Cardiac septum (tissue), 1 donor: Measurements from ENCODE around the gene LIN7A. TPM values are rescaled to one million over a fixed set of nuclear protein-coding genes. Genes with fewer than 3 reads are reported as not detected.
"Not testable (repeated sequence)": the region's sequence is repeated elsewhere in the genome, so short reads cannot be mapped to it uniquely, and the experiment has no call there.

Experiments
- DNase-seq: peaks from one replicate; pipeline ENCODE4 v3.0.0-alpha.2; 2020; ENCODE audit warnings: low spot score
- intact Hi-C: fragments of 100-400 bp; cut with DNase I; formaldehyde crosslinking; loops from one replicate; pipeline ENCODE4 v1.14.0; 2022
- total RNA-seq: library from RNA; stranded (reverse); fragmentation: NEBNext Ultra II Directional; extraction: Animal tissue kit (Norgen Biotek cat#: 25700); gene quantifications from one replicate; pipeline ENCODE4 v1.2.1, GENCODE V29; 2021
- donor health status: DM: no; HTN: no; CAD: no.

LIN7A gene
- total RNA-seq, 1 donor from 2014 or later: 17.3 TPM

GRCh38 chr12:80823393-80823792 is 114.3 kb downstream of the LIN7A start:
- intact Hi-C loops: no loop called here

GRCh38 chr12:80821513-80822000 is 116.2 kb downstream of the LIN7A start:
- intact Hi-C loops: no loop called here

More at GRCh38 chr12:80823393-80823792, 114.3 kb downstream of the LIN7A start:
- DNase-seq: no peak

GRCh38 chr12:80818878-80819277 is 118.9 kb downstream of the LIN7A start:
- no peak for DNase-seq
- intact Hi-C loops: no loop called here

More at GRCh38 chr12:80821513-80822000, 116.2 kb downstream of the LIN7A start:
- DNase-seq: no peak

- no peak for DNase-seq
- intact Hi-C loops: no loop called here
Observed at GRCh38 chr12:80815351-80815750, 122.4 kb downstream of the LIN7A start.

GRCh38 chr12:80814453-80814852 is 123.3 kb downstream of the LIN7A start:
- intact Hi-C loops: no loop called here
- no peak for DNase-seq

GRCh38 chr12:80813820-80814219 is 123.9 kb downstream of the LIN7A start:
- no peak for DNase-seq
- intact Hi-C loops: no loop called here

GRCh38 chr12:80811957-80812708 is 125.6 kb downstream of the LIN7A start:
- no peak for DNase-seq
- intact Hi-C loops: no loop called here

GRCh38 chr12:80810874-80811273 is 126.9 kb downstream of the LIN7A start:
- intact Hi-C loops: no loop called here

GRCh38 chr12:80807640-80808288 is 130.0 kb downstream of the LIN7A start:
- intact Hi-C loops: no loop called here
- DNase-seq: no peak

More at GRCh38 chr12:80810874-80811273, 126.9 kb downstream of the LIN7A start:
- no peak for DNase-seq

GRCh38 chr12:80805106-80805505 is 132.6 kb downstream of the LIN7A start:
- intact Hi-C loops: no loop called here
- DNase-seq: no peak

GRCh38 chr12:80802652-80803400 is 134.9 kb downstream of the LIN7A start:
- intact Hi-C loops: no loop called here
- DNase-seq: no peak

- intact Hi-C loops: no loop called here
- no peak for DNase-seq
Observed at GRCh38 chr12:80798281-80798680, 139.5 kb downstream of the LIN7A start.

- DNase-seq: no peak
- intact Hi-C loops: no loop called here
Observed at GRCh38 chr12:80794551-80794950, 143.2 kb downstream of the LIN7A start.

GRCh38 chr12:80792861-80793260 is 144.9 kb downstream of the LIN7A start:
- DNase-seq: no peak
- intact Hi-C loops: no loop called here

- no peak for DNase-seq
- intact Hi-C loops: no loop called here
Observed at GRCh38 chr12:80791863-80792262, 145.9 kb downstream of the LIN7A start.

GRCh38 chr12:80788407-80788806 is 149.3 kb downstream of the LIN7A start:
- DNase-seq, intact Hi-C loops: not testable (repeated sequence)

- intact Hi-C loops, DNase-seq: not testable (repeated sequence)
Observed at GRCh38 chr12:80782963-80783470, 154.7 kb downstream of the LIN7A start.

GRCh38 chr12:80781313-80781712 is 156.4 kb downstream of the LIN7A start:
- DNase-seq: no peak
- intact Hi-C loops: no loop called here

GRCh38 chr12:80780746-80781145 is 157.0 kb downstream of the LIN7A start:
- intact Hi-C loops: no loop called here
- DNase-seq: no peak

GRCh38 chr12:80778005-80778541 is 159.7 kb downstream of the LIN7A start:
- no peak for DNase-seq
- intact Hi-C loops: no loop called here
